ENCODE data around the gene GRID2. TPM values are rescaled to one million over a fixed set of nuclear protein-coding genes. Genes with fewer than 3 reads are reported as not detected.

Gene GRID2
- total RNA-seq, 4 donors from 2014 or later: not detected

DNA sequence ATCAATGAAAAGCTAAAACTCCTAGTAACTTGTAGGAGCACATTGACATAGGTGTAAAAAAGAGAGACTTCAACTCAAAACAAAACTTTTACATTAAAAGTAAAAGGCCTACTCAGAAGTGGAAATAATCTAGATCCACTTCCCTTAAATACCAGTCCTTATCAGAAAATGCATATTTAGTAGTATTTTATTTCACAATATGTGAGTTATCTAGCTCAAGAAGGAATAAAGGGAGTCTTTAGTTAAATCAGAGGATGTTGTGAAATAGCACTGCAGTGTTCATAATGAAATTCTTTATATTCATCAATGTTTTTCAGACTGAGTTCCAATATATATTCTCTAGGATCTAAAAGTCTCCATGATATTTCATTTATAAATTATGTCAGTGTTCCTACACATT lies 715.0 kb downstream of the GRID2 start:
- no peak for ATAC-seq (ENCODE audit: low FRiP score)
- no peak for TF ChIP-seq CTCF (IDR thresholded peaks at IDR 0.05)
- DNase-seq (ENCODE audit: low spot score): no peak

- ATAC-seq (ENCODE audit: low FRiP score): no peak
- TF ChIP-seq CTCF (IDR thresholded peaks at IDR 0.05): no peak
Observed at GRCh38 chr4:93029769-93030168, 726.0 kb downstream of the GRID2 start.

GRCh38 chr4:93030670-93031069 lies 726.9 kb downstream of the GRID2 start:
- TF ChIP-seq CTCF (IDR thresholded peaks at IDR 0.05): no peak
- no peak for ATAC-seq (ENCODE audit: low FRiP score)
- no peak for DNase-seq (ENCODE audit: low spot score)

More at GRCh38 chr4:93029769-93030168, 726.0 kb downstream of the GRID2 start:
- DNase-seq (ENCODE audit: low spot score): no peak

GRCh38 chr4:93031431-93032098 lies 727.8 kb downstream of the GRID2 start:
- no peak for ATAC-seq (ENCODE audit: low FRiP score)
- no peak for TF ChIP-seq CTCF (IDR thresholded peaks at IDR 0.05)
- no peak for DNase-seq (ENCODE audit: low spot score)

- no peak for TF ChIP-seq CTCF (IDR thresholded peaks at IDR 0.05)
- no peak for DNase-seq (ENCODE audit: low spot score)
- no peak for ATAC-seq (ENCODE audit: low FRiP score)
Observed at GRCh38 chr4:93042746-93043145, 739.0 kb downstream of the GRID2 start.

DNA sequence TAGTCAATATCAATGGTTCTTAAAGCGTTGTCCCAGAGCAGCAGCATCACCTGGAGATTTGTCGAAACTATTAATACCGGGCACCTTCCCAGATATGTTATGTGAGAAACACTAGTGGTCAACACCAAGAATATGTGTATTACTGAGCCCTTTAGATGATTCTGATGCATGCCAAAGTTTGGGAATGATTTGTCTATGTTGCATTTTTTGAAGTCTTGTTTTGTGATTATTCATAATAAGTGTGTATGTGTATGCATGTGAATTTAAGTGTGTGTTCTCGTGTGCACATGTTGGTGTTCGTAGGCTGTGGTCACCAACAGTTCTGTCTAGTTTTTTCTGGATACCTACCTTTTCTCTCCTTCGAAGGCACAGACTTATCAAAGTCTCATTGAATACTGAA lies 749.4 kb downstream of the GRID2 start:
- DNase-seq (ENCODE audit: low spot score) (no peak), ATAC-seq (ENCODE audit: low FRiP score) (no peak)
- TF ChIP-seq CTCF (IDR thresholded peaks at IDR 0.05): no peak

GRCh38 chr4:93061826-93062225 lies 758.1 kb downstream of the GRID2 start:
- no peak for ATAC-seq (ENCODE audit: low FRiP score)
- DNase-seq (ENCODE audit: low spot score): no peak
- no peak for TF ChIP-seq CTCF (IDR thresholded peaks at IDR 0.05)

Measured in omental fat pad (tissue), 4 donors.